ENCODE data around the gene UPK3BL2.
"Not testable (repeated sequence)": the region's sequence is repeated elsewhere in the genome, so short reads cannot be mapped to it uniquely, and the experiment has no call there.

UPK3BL2 gene

DNA sequence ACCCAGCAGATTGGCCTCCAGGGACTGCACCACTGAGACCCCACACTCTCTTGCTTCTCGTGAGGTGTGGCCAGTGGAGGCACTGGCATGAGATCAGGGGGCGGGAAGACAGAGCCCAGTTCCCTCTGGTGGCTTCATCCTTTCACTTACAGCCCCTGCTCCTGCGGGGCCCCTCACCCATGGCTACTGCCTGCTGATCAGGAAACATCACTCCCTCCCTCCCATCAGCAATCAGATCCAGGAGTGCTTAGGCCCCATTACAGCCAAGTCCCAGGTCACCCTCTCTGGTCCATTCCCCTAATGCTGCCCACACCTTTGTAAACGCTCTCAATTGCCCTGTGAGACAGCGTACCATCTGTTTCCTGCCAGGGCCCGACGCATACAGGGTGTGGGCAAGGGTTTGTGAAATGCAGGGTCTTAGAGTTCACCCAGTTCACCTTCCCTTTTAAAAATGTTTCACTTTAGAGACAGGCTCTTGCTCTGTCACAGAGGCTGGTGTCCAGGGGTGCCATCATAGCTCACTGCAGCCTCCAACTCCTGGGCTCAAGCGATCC, 8.4 kb downstream of the UPK3BL2 start:
- H3K4me3 ChIP-seq (ENCODE audit: low read depth, low read length), result not testable (repeated sequence)

DNA sequence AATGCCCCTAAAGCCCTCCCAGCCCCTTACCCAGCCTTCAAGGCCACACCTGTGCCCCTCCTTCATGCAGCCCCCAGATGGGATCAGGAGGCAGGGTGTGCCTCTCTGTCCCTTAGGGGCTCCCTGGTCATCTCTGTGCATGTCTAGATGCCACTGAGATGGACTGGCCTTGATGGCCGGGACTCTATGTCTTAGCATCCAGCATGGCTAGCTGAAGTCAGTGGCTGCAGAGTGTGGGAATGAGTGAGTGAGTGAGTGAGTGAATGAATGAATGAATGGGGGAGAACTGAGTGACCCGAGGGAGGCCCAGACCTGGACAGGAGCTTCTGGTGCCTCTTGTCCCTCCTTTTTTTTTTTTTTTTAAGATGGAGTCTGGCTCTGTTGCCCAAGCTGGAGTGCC, 11.4 kb downstream of the UPK3BL2 start:
- not testable (repeated sequence) for H3K4me3 ChIP-seq (ENCODE audit: low read depth, low read length)

DNA sequence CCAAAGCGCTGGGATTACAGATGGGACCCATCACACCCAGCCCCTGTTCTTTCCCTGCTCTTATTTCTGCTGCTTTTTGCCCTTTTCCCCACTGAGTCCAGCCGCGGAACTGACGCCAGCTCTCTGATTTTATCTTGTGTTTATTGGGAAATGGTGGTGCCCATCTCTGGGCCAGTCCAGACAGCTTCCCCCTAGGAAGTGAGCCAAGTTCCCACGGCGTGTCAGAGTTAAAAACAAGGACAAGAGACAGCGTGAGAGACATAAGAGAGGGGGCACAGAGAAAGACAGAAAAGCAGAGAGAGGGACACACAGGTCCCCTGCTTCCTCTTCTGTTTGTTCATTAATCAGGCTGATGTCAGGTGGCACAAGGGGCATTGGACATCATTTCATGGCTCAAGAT, 11.9 kb downstream of the UPK3BL2 start:
- not testable (repeated sequence) for H3K4me3 ChIP-seq (ENCODE audit: low read depth, low read length)

DNA sequence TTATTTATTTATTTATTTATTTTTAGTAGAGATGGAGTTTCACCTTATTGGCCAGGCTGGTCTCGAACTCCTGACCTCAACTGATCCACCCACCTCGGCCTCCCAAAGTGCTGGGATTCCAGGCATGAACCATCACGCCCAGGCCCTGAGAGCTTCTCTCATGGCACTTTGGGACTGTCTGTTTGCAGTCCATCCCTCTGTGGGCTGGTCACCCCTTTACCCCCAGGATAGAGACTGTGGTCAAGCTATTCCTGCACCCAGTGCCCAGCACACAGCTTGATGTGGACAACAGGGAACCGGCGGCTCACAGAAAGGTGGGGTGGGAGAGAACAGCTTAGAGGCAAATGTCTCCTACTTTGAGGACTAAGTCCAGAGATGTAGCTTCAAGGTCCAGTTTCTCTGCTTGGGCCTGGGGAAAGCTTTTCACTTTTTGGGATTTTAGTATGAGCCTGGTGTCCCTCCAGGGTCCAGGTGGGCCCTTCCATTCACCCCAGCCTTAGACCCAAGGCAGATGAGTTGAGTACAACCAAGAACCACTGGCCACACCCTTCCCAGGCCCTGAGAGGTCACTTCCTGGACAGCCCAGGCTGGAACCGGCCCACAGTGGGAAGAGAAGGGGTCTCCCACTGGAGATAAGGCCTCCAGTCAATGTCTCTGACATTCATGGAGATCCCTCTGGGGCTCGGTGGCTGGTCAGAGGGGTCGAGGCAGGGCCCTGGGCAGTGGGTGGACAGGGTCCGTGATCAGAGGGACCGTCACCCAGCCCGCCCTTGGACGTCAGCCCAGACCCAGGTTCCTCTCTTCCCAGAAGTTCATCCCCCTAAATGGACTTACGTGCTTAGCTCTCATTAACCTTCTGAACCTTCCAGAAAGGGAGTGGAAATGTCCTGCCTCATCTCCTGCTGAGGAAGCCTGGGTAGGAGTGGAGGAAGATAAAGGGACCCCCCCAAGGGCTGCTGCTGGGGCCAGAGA, 15.4 kb downstream of the UPK3BL2 start:
- not testable (repeated sequence) for H3K4me3 ChIP-seq (ENCODE audit: low read depth, low read length)

DNA sequence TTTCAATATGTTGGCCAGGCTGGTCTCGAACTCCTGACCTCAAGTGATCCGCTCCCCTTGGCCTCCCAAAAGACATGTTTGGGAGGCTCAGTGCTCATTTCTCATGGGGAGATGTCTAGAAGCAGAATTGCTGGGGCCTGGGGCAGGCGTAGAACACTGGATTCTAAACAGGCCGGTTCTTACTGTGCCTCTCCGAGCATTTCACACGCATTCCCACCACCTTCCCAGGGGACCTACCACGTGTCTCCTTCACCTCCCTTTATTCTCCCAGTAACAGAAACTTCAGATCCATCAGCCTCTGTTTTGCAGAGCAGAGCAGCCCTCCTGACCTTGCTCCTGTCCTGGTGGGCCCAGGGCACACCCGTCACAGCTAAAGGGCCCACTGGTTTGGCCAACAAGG, 16.3 kb downstream of the UPK3BL2 start:
- H3K4me3 ChIP-seq (ENCODE audit: low read depth, low read length), result not testable (repeated sequence)

DNA sequence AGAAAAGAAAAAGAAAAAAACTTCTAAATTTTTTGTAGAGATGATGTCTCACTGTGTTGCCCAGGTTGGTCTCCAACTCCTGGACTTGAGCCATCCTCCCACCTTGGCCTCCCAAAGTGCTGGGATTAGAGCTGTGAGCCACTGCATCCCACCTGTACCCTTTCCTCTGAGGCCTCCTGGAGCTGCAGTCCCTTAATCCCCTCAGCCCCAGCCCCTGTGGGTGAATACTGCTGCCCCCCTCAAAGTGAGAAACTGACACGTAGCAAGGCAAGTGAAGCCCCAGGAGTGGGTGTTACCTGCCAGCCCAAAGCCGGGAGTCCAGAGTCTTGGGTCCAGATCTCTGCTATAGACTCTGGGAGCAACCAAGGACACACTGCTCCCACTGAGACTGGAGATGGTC, 18.7 kb downstream of the UPK3BL2 start:
- not testable (repeated sequence) for H3K4me3 ChIP-seq (ENCODE audit: low read depth, low read length)

DNA sequence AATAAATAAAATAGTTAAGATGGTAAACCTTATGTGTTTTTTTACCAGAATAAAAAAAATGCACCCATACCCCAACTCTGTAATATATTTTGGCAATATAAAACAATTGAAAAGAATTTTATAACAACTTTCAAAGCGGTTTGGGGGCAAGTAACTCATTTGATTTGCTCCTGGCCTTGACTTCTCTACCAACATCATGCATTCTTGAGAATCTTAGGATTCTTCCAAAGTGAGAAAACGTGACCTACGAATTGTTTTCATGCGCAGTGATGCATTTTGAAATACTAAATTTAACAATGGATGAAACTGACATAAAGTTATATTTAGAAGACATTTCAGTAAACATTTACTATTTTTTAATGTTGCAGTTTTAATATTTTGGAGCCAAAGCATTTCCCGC, 22.7 kb downstream of the UPK3BL2 start:
- H3K4me3 ChIP-seq (ENCODE audit: low read depth, low read length), result not testable (repeated sequence)

DNA sequence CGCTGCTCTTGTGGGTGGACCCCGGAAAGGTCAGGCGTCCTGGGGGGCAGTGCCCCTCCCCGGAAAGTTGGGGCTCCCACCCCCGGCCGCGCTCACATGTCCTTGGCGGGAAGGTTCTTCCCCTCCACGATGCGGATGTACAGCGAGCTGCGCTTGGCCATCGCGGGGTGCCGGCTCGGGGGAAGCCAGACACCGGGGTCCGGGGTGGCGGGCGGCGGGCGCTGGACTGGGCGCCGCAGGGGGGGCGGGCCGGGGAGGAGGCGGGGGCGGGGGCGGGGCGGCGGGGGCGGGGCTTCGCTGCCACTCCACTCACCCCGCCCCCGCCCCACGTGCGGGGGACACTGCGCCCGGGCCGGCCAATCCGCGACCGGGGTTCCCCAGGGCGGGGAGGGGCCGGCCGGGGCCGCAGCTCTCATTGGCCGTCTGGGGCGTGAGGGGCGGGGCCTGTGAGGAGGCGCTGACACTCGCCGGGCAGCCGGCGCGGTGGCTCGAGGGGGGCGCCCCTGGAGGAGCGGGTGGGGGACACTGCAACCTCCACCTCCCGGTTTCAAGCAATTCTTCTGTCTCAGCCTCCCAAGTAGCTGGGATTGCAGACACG, 25.8 kb downstream of the UPK3BL2 start, which contains the start of gene RASA4B:
Gene RASA4B, minus strand, starts transcription at position 228 of the 598 bp plus-strand sequence. Its CDS starts 67 bp downstream, at position 161.
- not testable (repeated sequence) for H3K4me3 ChIP-seq (ENCODE audit: low read depth, low read length)

DNA sequence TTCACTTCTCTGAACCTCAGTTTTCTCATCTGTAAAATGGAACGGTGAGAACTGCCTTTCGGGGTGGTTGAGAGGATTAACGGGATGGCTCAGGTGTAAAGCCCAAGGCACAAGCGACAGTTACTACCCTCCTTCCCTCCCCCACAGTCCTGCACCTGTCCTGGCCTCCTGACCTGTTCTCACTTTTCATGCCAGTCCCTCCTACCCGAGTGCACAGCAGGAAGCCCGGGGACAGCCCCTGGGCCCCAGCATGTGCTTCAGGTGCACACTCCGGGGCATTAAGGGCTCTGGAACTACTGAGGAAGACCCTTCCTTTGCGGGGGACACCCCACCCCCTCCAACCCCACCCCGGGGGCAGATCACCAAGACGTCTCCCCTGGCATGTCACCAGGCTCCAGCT, 26.5 kb downstream of the UPK3BL2 start:
- not testable (repeated sequence) for H3K4me3 ChIP-seq (ENCODE audit: low read depth, low read length)

DNA sequence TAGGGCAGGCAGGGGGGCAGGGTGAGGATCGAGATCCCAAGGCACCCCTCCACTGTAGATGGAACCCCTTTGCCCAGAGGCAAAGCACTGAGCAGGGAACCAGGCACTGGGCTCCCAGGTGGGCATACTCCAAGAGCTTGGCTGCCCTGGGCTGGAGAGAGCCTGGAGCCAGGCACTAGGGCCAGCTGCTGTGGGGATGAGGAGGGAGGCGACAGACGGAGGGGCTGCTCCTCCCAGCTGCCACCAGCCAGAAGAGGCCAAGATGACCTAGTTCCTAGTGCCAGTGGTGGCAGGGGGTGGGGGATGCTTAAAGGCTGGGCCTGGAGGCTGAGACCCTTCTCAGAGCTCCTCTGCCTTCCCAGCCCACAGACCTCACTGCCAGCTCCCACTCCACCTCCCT, 27.6 kb downstream of the UPK3BL2 start:
- H3K4me3 ChIP-seq (ENCODE audit: low read depth, low read length), result not testable (repeated sequence)

DNA sequence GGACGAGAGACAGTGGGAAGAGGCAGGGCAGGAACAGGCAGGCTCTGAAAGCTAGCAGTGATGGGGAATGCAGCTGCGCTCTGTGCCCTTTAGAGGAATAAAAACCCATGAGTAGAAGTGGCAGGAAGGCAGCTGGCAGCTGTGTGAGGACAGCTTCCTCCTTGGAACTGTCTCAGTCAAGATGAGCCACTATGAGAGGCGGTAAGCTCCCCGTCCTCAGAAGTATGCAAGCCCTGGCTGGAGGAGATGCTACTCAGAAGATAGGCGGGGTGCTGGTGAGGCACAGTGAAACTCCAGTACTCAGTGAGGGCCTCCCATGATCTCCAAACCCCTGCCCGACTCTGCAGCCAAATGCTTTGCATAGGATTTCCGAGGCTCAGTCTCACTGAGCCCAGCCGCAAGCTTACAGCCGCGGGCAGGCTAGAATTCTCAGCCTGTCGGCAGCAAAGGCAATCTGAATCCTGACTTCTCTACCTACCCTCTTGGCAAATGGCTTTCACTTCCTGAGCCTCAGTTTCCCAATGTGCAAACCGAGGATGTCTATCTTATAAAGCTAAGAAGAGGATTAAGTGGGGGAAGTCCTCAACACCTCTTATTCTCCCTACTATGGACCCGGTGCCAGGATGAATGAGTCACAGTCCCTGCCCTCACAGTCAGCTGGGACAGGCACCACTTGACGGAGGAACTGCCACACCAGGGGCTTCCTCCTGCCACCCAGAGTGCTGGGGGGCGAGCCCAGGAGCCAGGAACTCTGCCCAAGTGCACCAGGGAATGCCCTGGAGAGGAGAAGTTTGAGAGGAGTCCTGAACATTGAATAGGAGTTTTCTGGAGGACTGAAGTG, 28.4 kb downstream of the UPK3BL2 start:
- not testable (repeated sequence) for H3K4me3 ChIP-seq (ENCODE audit: low read depth, low read length)

DNA sequence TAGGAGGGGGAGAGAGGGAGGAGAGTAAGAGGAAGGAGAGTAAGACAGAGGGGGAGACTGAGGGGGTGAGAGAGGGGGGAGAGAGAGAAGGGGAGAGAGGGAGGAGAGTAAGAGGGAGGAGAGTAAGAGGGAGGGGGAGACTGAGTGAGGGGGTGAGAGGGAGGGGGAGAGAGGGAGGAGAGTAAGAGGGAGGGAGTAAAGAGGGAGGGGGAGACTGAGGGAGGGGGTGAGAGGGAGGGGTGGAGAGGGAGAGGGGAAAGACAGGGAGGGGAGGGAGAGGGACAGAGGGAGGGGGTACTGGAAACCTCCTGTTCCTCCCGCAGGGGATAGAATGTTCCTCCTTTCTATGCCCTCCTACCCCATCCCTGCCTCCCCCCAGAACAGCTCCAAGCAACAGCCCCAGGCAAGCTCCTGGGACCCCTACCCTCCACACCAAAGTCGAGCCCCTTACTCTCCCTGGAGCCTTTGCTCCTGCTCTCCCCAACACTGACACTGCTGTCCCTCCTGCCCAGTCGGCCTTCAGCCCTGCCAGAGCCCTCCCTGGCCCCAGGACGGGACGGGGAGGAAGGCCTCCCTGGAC, 30.8 kb downstream of the UPK3BL2 start:
- H3K4me3 ChIP-seq (ENCODE audit: low read depth, low read length), result peak overlapping the region; percentile 5

DNA sequence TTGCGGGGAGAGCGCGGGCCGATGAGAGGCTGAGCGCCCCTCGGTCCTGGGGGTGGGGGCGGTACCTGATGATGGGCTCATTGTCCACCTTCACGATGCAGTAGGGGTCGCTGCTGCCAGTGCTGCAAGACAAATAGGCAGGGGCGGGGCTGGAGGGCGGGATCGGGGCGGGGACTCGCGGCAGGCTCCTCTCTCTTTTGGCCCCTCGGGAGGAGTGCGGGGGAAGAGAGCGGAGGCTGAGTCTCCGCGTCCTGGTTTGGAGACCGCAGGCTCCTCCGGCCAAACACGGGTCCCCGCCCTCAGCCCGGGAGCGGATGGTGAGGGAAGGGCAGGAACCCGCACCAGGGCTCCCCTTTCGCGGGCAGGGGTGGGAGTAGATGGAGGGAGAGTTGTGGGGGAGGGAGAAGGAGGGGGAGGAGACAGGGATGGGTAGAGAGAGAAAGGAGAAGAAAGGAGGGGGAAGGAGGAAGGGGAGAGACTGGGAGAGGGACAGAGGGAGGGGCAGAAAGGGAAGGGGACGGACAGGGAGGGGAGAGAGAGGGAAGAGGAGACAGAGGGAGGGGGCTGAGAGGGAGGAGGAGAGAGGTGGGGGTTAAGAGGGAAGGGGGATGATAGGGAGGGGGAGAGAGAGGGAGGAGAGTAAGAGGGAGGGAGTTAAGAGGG, 31.5 kb downstream of the UPK3BL2 start:
- not testable (repeated sequence) for H3K4me3 ChIP-seq (ENCODE audit: low read depth, low read length)

DNA sequence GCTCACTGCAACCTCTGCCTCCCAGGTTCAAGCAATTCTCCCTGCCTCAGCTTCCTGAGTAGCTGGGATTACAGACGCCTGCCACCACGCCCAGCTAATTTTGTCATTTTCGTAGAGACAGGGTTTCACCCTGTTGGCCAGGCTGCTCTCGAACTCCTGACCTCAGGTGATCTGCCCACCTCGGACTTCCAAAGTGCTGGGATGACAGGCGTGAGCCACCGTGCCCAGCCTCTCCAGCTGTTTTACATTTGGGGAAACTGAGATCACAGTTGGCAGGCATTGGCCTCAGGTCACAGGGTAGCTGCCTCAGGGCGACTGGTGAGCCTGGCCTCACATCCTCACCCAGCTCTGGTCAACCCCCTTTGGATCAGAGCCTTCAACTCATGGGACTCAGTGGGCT, 32.9 kb downstream of the UPK3BL2 start:
- not testable (repeated sequence) for H3K4me3 ChIP-seq (ENCODE audit: low read depth, low read length)

DNA sequence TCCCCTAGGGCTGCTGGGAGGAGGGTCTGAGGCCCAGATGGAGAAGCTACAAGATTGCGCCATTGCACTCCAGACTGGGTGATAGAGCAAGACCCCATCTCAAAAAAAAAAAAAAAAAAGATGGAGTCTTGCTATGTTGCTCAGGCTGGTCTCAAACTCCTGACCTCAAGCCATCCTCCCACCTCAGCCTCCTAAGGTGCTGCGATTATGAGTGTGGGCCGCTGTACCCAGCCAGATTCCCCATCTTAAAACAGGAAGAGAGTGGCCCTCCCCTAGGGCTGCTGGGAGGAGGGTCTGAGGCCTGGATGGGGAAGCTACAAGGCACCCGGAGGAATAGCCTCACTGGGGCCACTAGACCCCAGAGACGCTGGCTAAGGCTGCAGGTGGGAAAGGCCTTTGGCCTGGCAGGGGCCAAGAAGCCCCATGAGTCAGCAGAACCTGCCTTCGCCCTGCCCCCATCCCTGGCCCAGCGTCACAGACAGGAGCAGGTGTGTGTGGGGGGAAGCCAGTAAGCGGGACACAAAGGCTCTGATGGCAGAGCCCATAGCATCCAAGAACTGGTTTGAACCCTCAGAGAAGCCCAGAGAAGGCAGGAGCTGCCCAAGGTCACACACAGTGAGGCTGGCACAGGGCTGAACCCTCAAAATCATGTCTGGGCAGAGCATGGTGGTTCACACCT, 35.9 kb downstream of the UPK3BL2 start:
- H3K4me3 ChIP-seq (ENCODE audit: low read depth, low read length), result not testable (repeated sequence)

DNA sequence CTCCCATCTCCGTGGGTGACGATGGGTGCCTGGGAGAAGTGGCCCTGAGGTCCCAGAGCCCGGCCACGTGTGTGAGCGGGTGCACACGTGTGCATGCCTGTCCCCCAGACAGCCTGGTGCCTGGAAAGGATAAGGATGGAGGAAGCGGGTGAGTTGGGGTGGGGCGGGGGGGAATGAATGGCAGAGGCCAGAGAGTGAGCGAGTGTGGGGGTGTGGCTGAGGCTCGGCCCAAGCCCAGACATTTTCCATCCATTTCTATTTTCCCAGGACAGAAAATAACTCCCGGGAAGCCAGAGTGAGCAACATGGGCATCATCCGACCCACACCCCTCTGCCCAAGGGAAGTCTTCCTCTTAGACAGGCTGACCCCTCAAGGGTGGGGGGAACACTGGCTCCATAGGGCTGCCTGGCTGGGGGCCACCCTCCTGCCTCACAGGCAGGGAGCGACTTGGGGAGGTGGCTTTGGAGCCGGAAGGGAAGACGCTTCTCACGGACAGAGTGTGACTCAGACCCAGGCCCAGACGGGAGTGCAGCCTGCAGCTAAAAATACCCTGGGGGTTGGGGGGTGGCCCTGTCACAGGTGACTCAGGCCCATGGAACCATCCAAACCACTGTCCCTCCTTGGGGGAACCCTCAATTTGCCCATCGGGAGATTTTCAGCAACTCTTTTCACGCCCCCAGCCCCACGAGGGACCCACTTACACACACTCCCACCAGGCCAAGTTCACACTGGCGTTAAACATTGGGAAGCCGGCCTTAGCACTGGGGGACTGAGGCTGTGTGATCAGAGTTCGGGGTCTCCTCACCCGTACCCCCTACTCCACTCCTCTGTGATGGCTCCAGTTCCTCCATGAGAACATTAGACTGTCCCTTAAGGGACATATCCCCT, 38.0 kb downstream of the UPK3BL2 start:
- H3K4me3 ChIP-seq (ENCODE audit: low read depth, low read length), result not testable (repeated sequence)

DNA sequence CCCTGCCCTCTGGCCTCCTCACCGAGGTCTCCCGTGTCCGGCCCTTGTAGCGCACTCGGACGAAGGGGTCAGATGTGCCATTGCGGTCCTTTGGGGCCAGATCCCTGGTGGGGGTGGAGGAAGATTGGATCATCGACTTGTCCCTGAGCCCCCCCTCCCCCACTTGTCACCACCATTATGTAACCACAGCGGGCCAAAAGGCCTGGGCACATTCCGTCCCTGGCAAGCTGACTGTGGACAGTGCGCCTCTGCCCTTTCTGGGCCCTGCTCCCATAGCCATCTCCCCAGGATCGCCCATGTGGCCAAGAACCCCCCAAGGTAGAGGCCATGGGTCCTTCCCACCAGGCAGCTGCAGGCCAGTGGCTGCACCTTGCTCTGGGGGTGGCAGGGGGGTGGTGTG, 40.4 kb downstream of the UPK3BL2 start:
- not testable (repeated sequence) for H3K4me3 ChIP-seq (ENCODE audit: low read depth, low read length)

DNA sequence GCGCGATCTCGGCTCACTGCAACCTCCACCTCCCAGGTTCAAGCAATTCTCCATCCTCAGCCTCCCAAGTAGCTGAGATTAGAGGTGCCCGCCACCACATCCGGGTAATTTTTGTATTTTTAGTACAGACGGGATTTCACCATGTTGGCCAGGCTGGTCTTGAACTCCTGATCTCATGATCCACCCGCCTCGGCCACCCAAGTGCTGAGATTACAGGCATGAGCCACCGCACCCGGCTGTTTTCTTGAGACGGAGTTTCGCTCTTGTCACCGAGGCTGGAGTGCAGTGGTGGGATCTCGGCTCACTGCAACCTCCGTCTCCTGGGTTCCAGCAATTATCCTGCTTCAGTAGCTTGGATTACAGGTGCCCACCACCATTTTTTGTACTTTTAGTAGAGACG, 45.2 kb downstream of the UPK3BL2 start:
- H3K4me3 ChIP-seq (ENCODE audit: low read depth, low read length), result not testable (repeated sequence)
